GM21367 (cell line): ENCODE data around the gene NCKAP1.
"Not testable (repeated sequence)": the region's sequence is repeated elsewhere in the genome, so short reads cannot be mapped to it uniquely, and the experiment has no call there.

ENCODE experiments used
- ATAC-seq: cut with Tn5 transposase; IDR thresholded peaks from one replicate; pipeline ENCODE4 v1.9.1; 2021; ENCODE audit not compliant: unreplicated experiment

NCKAP1 gene

DNA sequence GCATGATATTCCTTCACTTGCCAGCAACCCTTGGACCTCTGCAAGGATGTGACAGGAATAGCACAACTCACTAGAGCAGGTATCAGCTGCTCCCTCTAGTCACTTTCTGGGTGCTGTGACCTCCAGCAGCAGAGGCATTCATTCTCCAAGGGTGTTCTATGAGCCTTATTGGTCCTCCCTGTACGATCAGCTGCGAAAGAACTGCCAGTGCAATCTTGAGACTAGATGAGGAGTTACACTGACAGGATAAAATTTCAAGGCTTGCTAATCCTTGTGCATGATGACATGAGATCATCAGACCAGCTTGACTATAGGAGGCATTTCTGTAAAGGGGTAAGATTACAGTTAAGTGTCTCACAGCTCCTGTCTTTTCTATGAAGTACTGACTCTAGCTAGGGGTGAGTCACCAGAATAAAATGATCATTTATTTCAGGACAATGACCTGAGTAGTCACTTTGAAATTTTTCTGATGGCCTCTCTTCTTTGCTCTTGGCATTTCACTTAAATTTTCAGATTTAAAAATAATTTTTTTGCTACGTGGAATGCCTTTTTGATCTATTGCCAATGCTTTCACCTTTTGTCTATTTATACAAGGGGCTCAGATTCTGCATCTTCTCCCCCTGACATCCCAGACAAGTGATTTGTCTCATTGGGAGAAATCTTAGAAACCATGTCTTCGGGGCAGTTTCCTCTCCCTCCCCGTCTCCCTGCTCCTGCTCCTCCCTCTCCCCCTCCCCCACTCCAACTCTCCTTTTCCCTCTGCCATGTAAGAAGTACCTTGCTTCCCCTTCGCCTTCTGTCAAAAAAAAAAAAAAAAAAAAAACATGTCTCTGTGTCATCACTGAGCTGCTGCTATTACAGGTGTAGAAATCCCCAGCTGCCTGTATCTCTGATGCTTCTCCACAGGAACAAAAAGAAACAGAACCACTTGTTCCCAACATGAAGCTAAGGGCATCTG is 122.6 kb downstream of the NCKAP1 start:
- no peak for ATAC-seq

DNA sequence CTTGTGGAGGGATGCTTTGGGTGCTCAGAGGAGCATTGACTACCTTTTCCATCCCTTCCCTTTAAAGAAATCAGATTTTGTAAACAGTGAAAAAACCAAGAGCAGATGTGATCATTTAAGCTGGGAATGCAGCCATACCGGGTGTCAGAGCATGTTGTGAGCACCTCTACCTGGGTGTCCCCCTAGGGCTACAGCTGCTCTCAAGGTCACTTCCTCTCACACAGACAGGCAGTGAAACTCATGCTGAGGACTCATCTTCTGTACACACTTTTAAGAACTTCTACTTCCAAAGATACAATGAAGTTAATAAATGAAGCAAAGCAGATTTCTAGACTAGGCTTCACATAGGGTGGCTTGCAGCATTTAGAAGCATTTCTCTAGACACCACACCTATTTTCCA is 123.4 kb downstream of the NCKAP1 start:
- ATAC-seq = no peak

DNA sequence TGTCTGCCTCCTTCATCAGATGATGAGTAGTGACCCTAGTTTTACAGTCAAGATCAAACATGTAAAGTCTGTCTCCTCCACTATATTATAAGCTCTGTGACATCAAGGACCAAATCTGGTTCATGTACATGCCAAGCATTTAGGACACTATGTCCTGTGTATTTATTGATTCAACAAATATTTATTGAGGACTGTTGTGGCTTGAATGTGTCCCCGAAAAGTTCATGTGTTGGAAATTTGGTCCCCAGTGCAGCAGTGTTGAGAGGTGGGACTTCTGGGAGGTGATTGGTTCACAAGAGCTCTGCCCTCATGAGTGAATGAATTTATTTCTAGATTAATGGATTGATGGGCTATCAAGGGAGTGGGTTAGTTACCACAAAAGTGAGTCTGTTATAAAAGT is 125.2 kb downstream of the NCKAP1 start:
- ATAC-seq = no peak

DNA sequence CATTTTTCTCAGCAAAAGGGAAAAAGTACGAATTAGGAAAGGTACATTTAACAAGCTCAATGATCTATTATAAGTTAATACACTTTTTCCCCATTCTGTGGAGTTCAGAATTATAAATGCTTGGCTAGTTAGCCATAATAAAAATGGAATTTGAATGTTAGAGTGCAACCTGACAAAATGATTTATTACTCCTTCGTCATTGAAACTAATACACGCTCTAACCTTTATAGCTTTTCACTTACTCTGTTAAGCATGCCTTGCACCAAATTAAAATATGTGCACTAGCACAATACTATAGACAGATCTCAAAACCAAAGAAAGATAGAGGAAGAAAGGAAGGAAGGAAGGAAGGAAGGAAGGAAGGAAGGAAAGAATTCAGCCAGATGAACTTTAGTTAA is 125.7 kb downstream of the NCKAP1 start:
- no peak for ATAC-seq

DNA sequence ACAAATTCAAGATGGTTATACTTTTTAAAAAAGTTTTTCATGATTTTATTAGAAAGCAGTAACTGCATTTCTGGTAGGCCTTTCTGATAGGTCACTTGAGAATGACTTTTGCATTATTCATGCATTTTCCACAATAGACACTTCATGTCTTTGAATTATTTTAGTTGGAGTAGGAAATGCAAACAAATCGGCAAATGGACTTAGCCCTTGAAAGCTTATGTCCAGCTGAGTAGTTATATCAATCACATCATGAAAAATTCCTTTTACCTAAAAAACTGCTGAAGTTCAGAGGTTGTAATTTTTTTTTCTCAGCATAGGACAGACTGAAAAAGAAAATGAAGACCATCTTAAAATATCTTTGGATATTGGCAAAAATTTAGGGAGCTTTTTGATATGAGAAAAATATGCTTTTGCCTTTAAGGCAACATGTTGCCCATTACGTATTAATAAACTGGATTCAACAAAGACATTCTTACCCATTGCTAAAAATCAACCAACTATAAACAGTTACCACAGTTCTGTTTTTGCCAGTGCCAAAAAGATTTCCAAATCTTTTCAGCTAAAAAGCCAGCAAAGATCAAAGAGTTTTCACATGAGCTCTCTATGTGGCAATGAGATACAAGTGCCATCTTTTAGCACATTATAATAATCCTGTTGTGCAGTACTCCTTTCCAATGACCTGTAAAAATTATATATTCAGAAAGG is 126.3 kb downstream of the NCKAP1 start:
- no peak for ATAC-seq

DNA sequence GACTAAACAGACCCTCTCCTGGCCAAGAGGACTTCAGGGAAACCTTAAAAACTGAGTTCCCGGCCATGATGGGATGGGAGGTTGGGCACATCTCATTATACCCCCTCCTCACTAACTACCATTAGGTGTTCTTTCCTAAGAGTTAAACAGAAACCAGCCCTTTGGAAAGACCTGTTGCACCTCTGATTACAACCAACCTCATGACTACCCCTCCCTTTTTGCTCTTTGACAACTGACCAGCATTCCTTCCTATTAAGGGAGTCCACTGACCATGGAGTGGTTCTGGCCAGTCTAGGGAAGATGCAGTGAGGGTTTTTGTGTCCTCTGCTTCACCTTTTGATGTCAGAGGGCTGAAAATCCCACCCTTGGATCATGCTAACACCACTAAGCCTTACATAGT is 127.3 kb downstream of the NCKAP1 start:
- ATAC-seq = no peak

DNA sequence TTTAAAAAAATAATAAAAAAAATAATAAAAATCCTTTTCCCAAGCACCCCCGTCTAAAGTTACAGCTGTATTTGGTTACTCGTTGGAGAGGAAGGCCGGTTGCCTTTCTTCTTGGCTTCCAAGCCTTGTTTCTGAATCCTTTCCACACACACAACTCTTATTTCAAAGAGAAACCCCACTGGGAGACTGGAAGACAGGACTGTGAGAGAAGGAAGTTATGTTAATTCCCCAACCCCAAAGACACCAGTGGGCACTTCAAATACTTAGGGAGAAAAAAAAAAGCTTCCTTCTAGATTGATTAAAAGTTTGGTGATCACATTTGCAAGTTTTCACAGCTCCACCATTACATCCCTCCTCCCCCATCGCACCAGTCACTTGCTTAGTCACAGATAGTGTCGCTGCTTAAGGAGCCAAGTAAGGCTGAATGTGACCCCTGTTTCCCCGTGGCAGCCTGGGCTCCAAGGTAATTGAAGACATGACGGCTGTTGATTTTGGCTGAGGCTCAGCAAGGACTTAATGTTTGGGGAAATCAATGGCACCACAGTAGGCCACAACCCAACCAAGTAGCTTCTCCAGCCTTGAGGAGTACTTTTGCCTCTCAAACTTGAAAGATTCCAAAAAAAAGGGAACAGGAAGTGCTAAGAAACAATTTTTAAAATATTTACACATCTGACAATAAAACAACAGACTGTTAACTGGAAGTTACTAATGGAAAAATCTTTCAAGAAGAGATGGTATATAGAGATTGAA is 131.0 kb downstream of the NCKAP1 start:
- no peak for ATAC-seq

DNA sequence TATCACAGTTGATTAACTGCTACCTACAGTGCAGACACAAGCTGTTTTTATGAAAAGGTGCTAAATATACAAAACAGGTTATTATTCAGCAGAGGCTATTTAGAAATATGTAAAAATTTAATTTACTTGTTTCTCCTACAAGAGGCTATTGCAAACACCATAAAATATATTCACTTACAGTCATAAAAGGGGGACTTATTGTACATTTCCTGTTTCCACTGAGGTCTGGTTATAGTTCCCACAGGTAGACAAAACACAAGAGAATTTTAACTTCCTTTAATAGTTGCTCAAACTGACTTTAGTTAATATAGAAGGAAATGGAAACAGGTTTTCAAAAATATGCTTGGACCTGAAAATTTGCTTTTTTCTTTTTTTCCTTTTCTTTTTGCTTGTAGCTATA is 131.8 kb downstream of the NCKAP1 start:
- no peak for ATAC-seq

DNA sequence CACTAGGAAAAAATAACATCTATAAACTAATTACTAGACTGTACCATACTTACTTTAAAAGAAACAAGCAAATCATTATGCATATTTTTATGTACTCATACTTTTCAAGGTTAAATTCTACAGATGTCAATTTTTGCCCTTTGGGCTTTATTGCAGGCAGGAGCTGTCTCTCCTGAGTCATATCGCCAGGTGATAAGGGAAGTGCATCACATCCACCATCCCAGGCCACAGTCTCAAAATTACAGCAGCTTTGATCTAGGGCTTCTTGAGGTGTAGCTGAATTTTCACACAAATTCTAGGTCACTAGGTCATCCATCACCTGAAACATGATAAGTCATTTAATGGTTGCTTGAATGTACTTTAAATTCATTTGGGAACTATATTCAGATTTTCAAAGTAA is 133.4 kb downstream of the NCKAP1 start:
- no peak for ATAC-seq

DNA sequence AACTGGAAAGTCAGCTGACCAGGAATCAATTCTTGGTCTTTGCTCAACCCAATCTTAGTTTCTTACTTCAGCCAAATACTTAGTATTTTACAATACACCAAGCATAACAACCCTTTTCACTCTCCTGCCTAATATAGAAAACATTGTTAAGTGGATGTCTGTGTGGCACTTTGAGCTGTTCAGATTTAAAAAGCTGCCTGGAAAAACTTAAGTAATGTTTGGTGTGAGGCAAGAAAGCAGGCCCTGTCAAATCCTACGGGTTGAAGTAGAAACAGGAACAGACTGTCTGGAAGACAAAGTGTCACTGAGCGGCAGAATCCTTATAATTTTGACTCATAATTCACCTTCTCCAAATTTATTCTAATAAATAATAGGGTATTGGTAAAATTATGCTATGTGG is 134.7 kb downstream of the NCKAP1 start:
- no peak for ATAC-seq

DNA sequence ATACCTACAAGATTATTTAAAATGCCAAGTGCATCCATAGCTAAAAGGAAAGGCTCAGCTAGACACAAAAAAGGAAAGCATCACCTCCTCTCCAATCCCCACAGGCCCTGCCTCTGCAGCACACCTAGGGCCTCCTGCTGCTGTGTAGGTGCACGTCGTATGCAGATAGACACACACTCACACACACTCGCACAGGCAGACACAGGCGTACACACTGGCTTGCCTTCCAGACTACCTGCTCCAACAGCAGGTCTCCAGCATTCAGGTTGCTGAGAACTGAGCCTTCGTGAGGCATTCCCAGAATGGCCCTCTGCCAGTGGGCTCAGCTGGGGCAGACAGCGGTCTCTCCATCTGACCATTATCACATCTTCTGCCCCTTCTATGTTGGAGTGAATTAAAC is 136.5 kb downstream of the NCKAP1 start:
- ATAC-seq = no peak

DNA sequence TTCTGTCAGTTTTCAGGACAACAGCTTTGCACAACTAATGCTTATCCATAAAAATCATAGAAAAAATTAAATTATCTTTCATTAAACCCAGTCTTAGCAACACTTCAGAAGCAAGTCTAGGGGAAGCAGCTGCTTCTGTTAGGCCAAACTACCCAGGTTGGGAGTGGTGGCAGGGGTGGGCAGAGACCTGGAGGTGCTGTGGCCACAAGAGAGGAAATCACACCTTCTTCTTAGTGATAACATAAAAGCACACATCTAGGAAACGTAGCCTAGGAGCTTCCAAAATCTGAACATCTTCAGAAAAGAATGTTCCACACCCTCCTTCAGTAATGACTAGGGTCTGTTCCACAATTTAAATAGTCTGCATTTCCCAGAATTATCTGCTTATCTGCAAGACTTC is 139.5 kb downstream of the NCKAP1 start:
- no peak for ATAC-seq

DNA sequence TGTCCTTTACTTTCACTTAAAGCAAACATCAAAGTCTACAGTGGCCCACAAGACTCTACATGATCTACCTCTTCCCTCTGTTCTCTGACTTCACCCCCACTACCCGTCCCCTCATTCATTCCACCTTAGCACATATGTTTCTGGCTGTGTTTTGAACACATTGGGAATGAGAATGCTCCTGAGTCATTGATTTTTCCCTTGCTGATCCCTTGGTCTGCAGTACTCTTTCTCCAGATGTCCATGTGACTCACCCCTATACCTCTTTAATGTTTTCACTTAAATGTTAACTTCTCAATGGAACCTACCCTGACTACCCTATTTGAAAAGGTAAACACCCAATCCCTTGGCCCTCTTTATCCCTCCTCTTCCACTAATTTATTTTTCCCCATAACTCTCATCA is 141.1 kb downstream of the NCKAP1 start:
- no peak for ATAC-seq

DNA sequence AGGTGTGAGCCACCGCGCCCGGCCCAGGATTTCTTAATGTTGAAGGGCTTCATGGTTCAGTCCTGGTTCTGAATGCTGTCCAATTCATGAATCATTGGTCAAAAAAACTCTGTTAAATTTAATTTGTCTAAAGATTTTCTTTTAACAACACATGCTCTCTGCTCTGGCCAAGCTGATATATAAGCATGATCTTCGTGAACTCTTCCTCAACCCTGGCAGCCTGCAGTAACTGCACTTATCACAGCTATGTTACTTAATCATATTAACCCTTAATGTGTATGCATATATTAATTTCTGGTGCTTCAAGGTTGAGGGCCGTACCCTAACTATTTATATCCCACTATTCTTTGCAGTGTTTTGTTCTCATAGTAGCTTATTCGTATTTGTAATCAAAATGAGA is 142.5 kb downstream of the NCKAP1 start:
- no peak for ATAC-seq

DNA sequence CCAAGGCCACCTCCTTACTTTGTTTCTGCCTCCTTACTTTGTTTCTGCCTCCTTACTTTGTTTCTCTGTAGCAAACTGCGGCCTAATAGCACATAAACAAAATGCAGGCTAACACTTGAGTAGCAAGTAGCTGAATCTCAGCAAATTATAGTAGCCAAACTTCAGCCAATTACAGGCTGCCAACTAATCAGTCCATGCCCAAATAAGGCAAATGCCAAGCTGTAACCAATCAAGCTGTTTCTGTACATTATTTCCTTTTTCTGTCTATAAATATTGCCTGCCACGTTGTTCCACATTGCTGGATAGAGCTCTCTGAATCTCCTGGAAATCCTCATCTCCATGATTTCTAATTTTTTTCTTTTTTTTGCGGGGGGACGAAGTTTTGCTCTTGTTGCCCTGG is 143.1 kb downstream of the NCKAP1 start:
- ATAC-seq = no peak

DNA sequence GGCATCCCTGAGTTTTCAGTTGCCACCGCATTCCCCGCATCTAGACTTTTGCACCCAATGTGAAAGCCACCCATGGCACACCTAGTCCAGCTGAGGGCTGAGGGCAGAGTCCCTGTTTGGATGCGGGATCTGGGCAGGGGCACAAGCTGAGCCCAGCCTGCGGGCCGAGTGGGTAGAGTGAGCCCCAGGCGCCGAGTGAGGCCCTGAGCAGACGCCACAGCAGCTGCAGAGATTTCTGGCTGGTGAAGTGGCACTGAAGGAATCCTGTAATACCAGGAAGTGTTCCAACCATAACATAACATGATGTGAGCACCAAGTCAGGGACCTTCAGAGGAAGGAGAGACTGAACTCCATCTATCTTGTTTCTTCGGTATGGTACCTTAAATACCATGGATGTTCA is 144.1 kb downstream of the NCKAP1 start:
- ATAC-seq = no peak

DNA sequence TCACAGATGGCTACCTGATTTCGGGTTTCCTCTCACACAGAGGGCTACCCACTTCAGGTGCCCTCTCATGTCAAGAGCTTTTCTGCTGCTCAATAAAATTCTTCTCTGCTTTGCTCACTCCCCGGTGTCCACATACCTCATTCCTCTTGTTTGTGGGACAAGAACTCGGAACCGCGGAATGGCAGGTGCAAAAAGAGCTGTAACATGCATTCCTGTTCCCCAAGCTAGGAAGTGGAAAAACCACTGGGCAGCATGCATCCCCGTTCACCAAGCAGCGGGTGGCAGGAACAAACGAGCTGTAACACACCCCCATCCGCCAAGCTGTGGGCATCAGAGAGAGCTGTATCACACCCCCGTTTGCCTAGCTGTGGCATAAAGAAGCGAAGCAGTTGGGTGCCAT is 144.6 kb downstream of the NCKAP1 start:
- ATAC-seq = no peak

DNA sequence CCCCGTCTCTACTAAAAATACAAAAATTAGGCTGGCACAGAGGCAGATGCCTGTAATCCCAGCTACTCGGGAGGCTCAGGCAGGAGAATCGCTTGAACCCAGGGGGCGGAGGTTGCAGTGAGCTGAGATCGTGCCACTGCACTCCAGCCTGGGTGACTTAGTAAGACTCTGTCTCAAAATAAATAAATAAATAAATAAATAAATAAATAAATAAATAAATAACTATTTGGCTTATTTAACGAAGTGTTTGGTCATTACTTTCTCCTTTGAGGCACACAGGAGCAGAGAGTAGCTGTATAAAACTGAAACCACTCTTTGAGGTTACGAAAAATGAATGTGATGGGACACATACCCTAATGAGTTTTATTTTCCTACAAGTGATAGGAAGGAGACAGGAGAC is 145.2 kb downstream of the NCKAP1 start:
- not testable (repeated sequence) for ATAC-seq

DNA sequence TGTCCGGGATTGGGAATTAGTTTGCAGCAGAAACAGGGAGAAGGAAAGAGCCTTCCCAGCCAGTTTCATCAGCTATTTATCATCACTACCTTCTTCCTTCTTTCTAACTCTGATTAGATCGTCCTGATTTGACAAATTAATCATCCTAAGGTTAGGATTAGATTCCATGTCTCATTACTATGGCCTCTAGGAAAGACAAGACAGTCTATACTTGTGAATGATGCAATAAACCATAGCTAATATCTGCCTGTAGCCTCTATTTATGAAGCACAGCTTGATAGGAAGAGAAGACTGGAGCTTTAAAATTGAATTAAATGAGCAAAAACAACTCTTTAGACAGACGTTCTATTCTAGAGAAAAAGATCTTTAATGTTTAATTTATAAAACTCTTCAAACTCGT is 146.6 kb downstream of the NCKAP1 start:
- no peak for ATAC-seq

DNA sequence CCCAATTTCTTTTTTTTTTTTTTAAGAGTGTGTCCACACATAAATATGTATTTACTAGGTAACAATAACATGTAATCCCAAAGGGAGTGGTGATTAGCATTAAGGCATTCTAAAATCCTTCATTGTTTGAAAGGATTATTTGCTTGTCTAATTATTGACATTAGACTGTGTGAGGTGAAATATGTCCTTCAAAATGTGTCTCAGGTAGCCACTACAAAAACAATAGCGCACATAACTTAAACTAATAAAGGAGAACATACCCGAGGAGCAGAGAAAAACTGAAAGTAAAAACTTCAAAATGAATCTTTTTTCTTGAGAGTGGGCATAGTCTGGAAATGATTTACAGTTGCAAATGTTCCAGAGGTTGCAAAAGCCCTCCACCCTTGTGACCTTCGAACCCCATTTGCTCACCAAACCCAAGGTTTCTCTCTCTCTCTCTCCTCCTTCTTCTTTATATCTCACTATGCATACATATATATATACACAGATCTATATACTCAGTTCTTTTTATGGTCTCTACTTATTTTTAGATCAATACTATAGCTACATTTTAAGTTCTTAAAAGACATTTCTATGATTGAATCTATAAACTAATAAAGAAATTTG is 147.4 kb downstream of the NCKAP1 start:
- ATAC-seq = no peak

DNA sequence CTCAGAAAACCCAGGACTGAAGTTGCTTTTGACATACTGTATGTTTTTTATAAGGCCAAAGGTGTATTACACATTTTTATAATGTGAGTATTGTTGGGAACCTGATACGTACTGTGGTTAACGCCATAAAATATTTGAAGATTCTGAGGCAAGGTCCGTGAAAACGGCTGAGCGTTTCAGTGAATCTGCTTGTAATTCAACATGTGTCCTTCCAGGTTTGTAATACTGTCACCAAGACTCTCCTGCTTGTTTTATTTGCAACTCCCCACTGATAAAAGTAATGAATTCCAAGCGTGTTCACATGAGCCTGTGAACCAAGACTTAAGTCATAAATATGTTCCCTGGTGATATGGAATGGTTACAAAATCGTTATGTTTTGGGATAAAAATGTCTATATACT is 148.0 kb downstream of the NCKAP1 start:
- no peak for ATAC-seq
